ENCODE results near the gene ENKUR.

The ENKUR gene

DNA sequence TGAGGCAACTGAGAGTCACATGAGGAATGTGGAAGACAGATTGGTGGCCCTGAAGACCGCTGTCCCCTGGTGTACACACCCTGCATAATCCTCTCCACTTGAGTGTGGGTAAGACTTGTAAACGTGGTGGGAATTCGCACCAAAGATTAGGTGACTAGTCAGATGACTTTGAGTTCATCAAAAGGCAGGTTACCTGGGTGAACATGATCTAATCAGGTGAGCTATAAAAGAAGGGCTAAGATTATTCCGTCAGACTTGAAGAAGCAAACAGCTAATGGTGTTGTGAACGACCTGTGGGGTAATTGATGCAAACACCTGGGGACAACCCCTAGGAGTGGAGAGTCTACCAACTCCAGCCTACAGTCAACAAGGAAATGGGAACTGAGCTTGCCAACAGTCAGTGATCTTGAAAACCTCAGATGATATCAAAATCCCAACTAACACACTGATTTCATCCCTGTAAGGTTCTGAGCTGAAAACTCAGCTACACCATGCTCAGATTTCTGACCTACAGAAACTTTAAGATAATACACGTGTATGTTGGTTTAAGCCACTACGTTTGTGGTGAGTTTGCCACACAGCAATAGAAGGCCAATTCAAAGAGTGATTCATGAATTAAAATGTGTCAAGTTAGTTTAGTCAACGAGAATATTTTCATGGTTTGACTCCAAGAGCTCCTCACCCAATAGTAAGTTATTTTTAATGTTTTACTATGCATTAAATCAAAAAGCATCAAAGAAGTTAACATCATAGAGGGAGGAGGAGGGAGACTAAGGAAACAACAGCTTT is 80.3 kb downstream of the ENKUR start:
- no peak for TF ChIP-seq CTCF (IDR thresholded peaks at IDR 0.05)
